Psoas muscle (tissue), 8 donors: Measurements from ENCODE around the gene SRPRA. TPM values are rescaled to one million over a fixed set of nuclear protein-coding genes. Genes with fewer than 3 reads are reported as not detected.
"Not testable (repeated sequence)": the region's sequence is repeated elsewhere in the genome, so short reads cannot be mapped to it uniquely, and the experiment has no call there.

ENCODE experiments used
- ATAC-seq, 4 donors: fragments of 200-7000 bp; cut with Tn5 transposase; one replicate each; pipeline ENCODE4 v1.9.1; 2020; ENCODE audit warnings: moderate library complexity in 3 of 4, mild to moderate bottlenecking in 2 of 4
- DNase-seq, 2 donors: peaks; one replicate each; pipeline ENCODE4 v3.0.0-alpha.2; 2020
- H3K27ac ChIP-seq: fragments of 200-600 bp; one replicate; pipeline ENCODE4 v1.8.0; 2022
- H3K27me3 ChIP-seq, 3 donors: fragments of 200-600 bp in 1 of 3; one replicate each; pipeline versions ENCODE4 v1.6.1 to v1.8.0; 2013 to 2022; ENCODE audit warnings: low read length in 2 of 3, mild to moderate bottlenecking in 2 of 3, moderate library complexity in 1 of 3; ENCODE audit not compliant: insufficient read depth in 3 of 3
- H3K36me3 ChIP-seq, 2 donors: fragments of 200-600 bp in 1 of 2; one replicate each; pipeline versions ENCODE4 v1.6.1 to v1.8.0; 2013 to 2022; ENCODE audit warnings: low read depth in 1 of 2, mild to moderate bottlenecking in 1 of 2, moderate library complexity in 1 of 2; ENCODE audit not compliant: insufficient read depth in 1 of 2
- H3K4me1 ChIP-seq: fragments of 200-600 bp; one replicate; pipeline ENCODE4 v1.8.0; 2022
- H3K4me3 ChIP-seq: fragments of 200-600 bp; one replicate; pipeline ENCODE4 v1.8.0; 2022; ENCODE audit warnings: mild to moderate bottlenecking
- H3K9me3 ChIP-seq: fragments of 200-600 bp; one replicate; pipeline ENCODE4 v1.8.0; 2022
- CTCF ChIP-seq: fragments of 200-600 bp; IDR thresholded peaks from one replicate; pipeline ENCODE4 v1.8.0; 2022; ENCODE audit warnings: antibody characterized with exemption
- WGBS, 3 donors: extraction: QIAGEN DNeasy Blood & Tissue Kit; methylation state at CpG; one replicate each; pipeline versions ENCODE4 v1.1.6 to v1.1.7; 2013; 5-methylcytosine and 5-hydroxymethylcytosine counted together
- intact Hi-C, 2 donors: fragments of 100-400 bp; cut with DNase I; formaldehyde crosslinking; loops; one replicate each; pipeline versions ENCODE4 v1.11.0 to v1.14.2; 2022
- polyA plus RNA-seq, 3 donors: library from polyadenylated mRNA; stranded (reverse); fragments of 200-250 nt; gene quantifications; one replicate each; pipeline ENCODE4 v1.2.3, GENCODE V29; 2013
- total RNA-seq, 4 donors: library from RNA; stranded (reverse); fragmentation: NEBNext Ultra II Directional in 2 of 4; extraction: Animal tissue kit (Norgen Biotek cat#: 25700) in 2 of 4; gene quantifications; one replicate each; pipeline versions ENCODE4 v1.2.1 to v1.2.4, GENCODE V29; 2021 to 2023
- donor health status: healthy with polysubstance abuse.
- donor health status: DM: no; HTN: no; CAD: no; lungs with moderate emphysema.
- donor health status: Bipolar disorder and iron deficiency.
- donor health status: healthy.
- donor health status: DM: yes; HTN: yes; CAD: no.
- donor health status: DM: no; HTN: no; CAD: no.
- donor health status: DM: no; HTN: no; CAD: no.
- donor health status: DM: yes; HTN: yes; CAD: no.

Gene SRPRA
- total and polyA plus RNA-seq, 7 donors = 48.7 to 105 (median 74.2) TPM

- intact Hi-C loops = loop anchor here in 1 of 2 donors (10.0 kb wide), 2 partner anchors 337 to 667 kb away; partner anchors contain the start of gene STT3A
- 87 to 95% (median 91%) methylated on average over 6 of the region's 6 CpGs for whole genome bisulfite sequencing, 3 donors
- no peak for ATAC-seq
Observed at GRCh38 chr11:126262216-126262615, 6.5 kb downstream of the SRPRA start.

GRCh38 chr11:126257764-126258163 is 10.9 kb downstream of the SRPRA start:
- 94 to 97% (median 95%) methylated on average over 2 of the region's 2 CpGs for WGBS, 3 donors
- no peaks in the 10 kb centered on the region for H3K27me3 ChIP-seq
- no peak for TF ChIP-seq CTCF
- peaks cover 4 to 75% of the 10 kb centered on the region in 2 donors for H3K36me3 ChIP-seq
- no peak for ATAC-seq
- peaks cover 11% of the 10 kb centered on the region for H3K4me1 ChIP-seq
- H3K4me3 ChIP-seq = no peak overlapping the region
- no peaks in the 10 kb centered on the region for H3K9me3 ChIP-seq
- intact Hi-C loops = no loop called here
- DNase-seq = no peak
- H3K27ac ChIP-seq = no peak overlapping the region

More at GRCh38 chr11:126262216-126262615, 6.5 kb downstream of the SRPRA start:
- Histone ChIP-seq H3K4me3 (no peak overlapping the region), H3K27me3 (no peaks in the 10 kb centered on the region), H3K27ac (no peak overlapping the region), H3K36me3 (peaks cover 25 to 78% of the 10 kb centered on the region in 2 donors), H3K9me3 (no peaks in the 10 kb centered on the region), H3K4me1 (peaks cover 2% of the 10 kb centered on the region)
- TF ChIP-seq CTCF = no peak
- DNase-seq = no peak

- no peak overlapping the region for H3K27ac ChIP-seq
- H3K4me1 ChIP-seq = peaks cover 11% of the 10 kb centered on the region
- intact Hi-C loops = no loop called here
- H3K9me3 ChIP-seq = no peaks in the 10 kb centered on the region
- H3K4me3 ChIP-seq = no peak overlapping the region
- no peaks in the 10 kb centered on the region for H3K27me3 ChIP-seq
- ATAC-seq (no peak), DNase-seq (no peak)
- 90 to 93% (median 91%) methylated on average over 2 of the region's 2 CpGs for WGBS, 3 donors
- no peak for TF ChIP-seq CTCF
- H3K36me3 ChIP-seq = peaks cover 4 to 75% of the 10 kb centered on the region in 2 donors
Observed at GRCh38 chr11:126257144-126257543, 11.6 kb downstream of the SRPRA start.

- ATAC-seq (peak in 1 of 4 donors; percentile 39), DNase-seq (no peak)
- Histone ChIP-seq H3K27me3 (no peaks in the 10 kb centered on the region), H3K27ac (peak overlapping the region; percentile 13), H3K4me3 (no peak overlapping the region), H3K4me1 (peaks cover 11% of the 10 kb centered on the region), H3K36me3 (peaks cover 6 to 75% of the 10 kb centered on the region in 2 donors), H3K9me3 (no peaks in the 10 kb centered on the region)
- intact Hi-C loops = no loop called here
- TF ChIP-seq CTCF = no peak
- 85 to 96% (median 86%) methylated on average over 4 of the region's 4 CpGs for WGBS, 3 donors
Observed at GRCh38 chr11:126256216-126256615, 12.5 kb downstream of the SRPRA start.

- intact Hi-C loops = loop anchor here in 1 of 2 donors (1.0 kb wide), 1 partner anchor 14 kb away; no protein-coding TSS in a partner anchor
- H3K4me1 ChIP-seq = peaks cover 11% of the 10 kb centered on the region
- not testable (repeated sequence) for H3K27me3 ChIP-seq, H3K9me3 ChIP-seq, DNase-seq, H3K4me3 ChIP-seq
- peaks cover 2 to 76% of the 10 kb centered on the region in 2 donors for H3K36me3 ChIP-seq
- H3K27ac ChIP-seq = peak overlapping the region; percentile 13
- ATAC-seq = peak in 3 of 4 donors; percentile 18 to 69 (median 64)
- 51 to 75% (median 59%) methylated on average over 5 of the region's 5 CpGs for WGBS, 3 donors
Observed at GRCh38 chr11:126255507-126255906, 13.2 kb downstream of the SRPRA start.
